Right renal cortex interstitium (tissue), 3 donors: ENCODE data around the gene FOXP2. TPM values are rescaled to one million over a fixed set of nuclear protein-coding genes. Genes with fewer than 3 reads are reported as not detected.

Experiments
- DNase-seq, 3 donors: peaks; one replicate each; pipeline ENCODE4 v3.0.0-alpha.2; 2013; ENCODE audit warnings: low read depth in 3 of 3, low spot score in 2 of 3
- polyA plus RNA-seq, 3 donors: library from polyadenylated mRNA; unstranded; fragments of 120-200 nt; gene quantifications; one replicate each; pipeline ENCODE4 v1.2.1, GENCODE V29; 2013; ENCODE audit not compliant: insufficient read length in 3 of 3

FOXP2 gene
- polyA plus RNA-seq, 3 donors, result 10.9 to 13.7 (median 11.1) TPM

DNA sequence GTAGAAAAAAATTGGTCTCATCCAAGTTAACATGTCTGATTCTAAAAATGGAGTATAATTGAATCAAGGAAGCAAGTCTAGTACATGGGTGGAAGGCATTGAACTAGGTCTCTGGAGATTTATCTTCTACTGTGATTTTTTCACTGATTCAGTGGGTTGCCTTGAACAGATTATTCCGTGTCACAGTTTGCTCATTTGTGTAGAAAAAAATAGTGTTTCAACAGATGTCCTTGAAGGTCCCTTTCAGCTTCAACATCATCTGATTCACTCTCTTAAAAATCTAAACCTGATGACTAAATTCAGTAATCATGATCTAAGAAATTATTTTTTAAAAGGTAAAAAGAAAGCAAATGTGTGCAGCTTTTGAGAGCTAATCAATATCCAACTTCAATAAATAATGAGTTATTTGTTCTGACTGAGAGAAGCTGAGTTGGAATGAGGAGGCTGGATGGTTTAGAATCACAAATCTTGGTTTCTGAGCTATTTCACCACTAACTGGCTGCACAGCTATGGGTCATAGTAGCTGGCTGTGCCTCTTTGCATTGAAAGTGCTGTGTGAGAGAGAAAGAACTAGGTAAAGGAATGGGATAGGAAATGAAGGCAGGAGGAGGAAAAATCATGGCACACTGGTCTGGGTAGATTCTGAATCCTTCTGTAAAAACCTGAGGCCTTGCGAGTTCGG lies 285.8 kb downstream of the FOXP2 start:
- no peak for DNase-seq

DNA sequence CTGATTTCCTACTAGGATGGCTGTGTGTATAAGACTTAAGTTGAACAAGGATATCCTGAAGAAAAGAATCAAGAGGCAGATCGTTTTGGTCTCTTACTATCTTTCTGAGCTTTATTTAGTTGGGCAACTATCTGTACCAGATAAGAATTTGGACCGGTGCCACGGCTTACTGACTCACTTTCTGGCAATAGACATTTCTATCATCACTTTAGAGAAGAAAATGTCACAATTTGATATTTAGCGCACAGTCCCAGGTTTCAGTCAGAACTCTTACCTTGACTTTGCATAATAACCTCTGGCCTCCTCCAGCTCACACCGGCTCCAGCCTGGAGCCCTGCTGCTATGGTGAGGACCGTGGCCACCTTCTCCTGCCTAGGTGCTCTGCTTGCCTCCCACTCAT lies 289.1 kb downstream of the FOXP2 start:
- no peak for DNase-seq

DNA sequence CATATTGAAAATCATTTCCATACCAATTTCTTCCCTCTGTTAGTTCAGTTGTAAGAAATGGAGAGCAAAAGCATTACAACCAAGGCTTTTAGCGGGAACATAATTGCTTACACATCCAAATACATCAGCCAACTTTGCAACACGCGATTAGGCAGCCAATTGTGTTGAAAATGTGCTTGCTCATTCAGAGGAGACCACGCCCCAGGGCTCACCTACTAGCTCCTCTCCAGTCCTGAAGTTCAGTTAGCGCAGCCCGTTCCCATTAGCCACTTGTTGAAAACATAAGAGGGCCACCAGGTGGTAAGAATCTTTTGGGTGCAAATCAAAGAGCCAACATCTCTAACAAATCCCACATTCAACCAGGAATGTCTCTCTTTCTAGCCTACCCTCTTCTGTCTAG lies 294.0 kb downstream of the FOXP2 start:
- no peak for DNase-seq

DNA sequence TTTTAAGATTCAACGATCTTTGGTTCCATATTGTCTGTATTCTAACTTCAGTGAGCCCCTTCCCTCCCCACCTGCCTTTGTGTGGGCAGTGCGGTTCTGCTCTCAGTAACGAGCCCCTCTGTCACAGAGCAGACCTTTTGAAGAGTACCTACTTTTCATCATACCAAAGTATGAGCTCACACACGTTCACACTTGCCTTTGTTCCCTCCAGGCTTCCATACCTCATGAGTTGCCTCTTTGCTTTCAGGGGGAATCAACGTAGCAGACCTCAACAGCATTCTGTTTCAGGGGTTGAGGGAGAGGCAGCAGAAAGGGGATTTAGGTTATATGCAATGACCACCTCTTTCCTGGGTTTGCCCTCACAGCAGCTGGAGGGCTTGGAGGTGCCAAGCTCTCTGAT lies 295.9 kb downstream of the FOXP2 start:
- no peak for DNase-seq

DNA sequence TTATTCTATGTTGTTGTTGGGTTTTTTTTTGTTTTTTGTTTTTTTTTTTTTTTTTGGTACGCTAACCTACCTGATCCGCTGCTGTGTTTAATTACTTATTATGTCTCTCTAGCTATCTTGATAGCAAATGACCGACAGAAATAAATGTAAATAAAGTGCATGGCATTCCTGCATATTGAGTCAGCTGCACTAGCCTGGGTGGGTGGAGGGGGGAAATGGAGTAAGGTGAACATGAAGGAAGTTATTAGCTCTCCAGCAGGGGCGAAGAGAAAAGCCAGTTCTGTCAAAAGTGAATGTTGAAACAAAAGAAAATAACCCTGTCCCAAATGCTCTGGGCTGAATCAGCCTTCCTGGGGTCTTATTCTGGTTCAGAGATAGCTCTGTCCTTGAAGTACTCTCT lies 296.6 kb downstream of the FOXP2 start:
- no peak for DNase-seq

DNA sequence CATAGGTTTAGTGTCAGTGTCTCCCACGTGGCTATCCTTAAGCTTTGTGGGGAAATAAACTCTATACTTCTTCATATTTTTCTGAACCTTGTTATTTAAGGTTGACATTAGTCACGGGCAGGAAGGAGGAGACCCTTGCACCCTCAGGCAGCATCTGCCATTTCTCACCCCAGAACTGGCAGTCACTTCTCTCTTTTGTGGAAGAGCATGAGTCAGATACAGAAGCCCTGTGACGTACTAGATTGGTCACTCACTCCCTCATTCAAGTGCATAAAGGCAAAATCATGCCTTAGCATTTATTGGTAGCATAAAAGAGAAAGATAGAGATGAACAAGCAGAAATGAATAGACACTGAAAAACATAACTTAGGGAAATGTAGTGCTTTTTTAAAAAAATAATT lies 301.3 kb downstream of the FOXP2 start:
- no peak for DNase-seq

DNA sequence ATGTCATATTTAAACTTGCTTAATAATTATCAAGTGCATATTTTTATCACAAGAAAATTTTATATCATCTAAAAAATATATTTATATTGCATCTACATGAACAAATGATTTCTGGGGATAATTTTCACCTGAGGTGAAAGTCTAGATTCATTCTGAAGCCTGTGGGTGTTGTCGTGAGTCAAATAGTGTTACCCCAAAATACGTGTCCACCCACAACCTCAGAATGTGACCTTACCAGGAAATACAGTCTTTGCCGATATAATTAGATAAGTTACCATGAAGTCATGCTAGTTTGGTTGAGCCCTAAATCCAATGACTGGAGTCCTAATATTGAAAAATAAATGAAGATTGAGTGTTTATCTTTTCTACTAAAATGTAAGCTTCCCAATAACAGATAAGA lies 304.2 kb downstream of the FOXP2 start:
- no peak for DNase-seq

DNA sequence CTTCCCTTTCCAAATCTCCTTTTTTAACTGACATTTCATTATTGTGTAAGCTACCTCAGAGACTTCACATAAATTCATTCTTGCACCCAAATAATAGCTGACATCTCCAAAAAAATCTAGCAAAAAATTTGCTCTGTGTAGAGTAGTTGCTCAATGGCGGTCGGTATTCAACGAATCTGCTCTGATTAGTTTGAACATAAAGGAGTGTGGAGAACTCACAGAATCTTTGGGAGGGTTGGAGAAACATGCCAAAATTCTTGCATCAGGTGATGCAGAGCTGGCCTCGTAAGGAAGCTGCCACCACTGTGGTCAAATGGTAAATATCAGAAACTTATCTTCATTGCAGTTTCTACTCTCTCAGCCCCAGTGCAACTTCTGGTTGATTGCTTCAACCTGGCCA lies 306.1 kb downstream of the FOXP2 start:
- no peak for DNase-seq

DNA sequence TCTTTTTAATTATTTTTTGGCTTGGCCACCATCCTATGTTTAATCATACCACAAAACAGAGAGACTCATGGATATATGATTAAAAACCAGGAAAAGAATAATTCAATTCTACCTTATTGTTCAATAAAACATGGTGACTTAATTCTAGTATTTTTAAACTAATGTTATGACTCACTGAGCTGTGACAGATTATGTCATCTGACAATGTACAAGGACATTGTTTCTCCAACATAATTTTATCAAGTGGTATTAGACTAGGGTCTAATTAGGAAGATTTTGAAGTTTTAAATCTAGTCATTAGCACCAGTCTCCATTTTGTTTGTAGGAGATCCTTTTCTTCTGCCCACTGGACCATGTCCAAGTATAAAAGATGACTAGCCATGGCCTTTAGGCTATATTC lies 307.9 kb downstream of the FOXP2 start:
- no peak for DNase-seq

DNA sequence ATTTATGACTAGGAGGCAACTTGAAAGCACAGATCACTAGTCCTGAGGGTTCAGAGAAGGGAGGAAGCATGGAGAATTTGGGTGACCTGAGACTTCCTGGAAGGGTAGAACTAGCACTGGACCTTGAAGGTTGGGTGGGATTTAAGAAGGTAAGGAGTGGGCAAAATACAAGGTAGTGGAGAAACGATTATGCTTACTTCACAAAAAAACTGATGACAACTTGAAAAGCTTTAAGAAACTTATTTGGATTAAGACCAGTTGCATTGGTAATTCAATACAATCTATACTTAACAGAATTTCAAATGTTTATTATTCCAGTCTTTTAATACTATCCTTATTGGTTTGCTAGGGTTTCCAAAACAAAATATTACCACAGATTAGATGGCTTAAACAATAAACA lies 308.7 kb downstream of the FOXP2 start:
- no peak for DNase-seq

DNA sequence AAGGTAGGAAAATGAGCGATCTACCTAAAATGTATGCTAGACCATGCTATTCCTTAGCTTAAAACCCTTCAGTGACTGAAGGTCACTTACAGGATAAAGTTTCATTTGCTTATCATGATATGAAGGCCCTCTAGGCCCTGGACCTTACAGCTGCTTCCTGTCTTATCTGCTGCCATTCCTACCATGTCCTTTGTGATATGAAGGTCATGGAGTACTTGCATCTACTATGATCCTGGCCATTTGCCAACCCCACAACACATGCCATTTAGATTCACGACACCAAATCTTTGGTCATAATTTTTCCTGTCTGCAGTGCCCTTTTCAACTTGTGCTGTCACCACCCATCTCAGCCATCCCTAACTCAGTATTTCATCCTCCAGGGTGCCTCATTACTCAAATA lies 325.5 kb downstream of the FOXP2 start:
- no peak for DNase-seq

DNA sequence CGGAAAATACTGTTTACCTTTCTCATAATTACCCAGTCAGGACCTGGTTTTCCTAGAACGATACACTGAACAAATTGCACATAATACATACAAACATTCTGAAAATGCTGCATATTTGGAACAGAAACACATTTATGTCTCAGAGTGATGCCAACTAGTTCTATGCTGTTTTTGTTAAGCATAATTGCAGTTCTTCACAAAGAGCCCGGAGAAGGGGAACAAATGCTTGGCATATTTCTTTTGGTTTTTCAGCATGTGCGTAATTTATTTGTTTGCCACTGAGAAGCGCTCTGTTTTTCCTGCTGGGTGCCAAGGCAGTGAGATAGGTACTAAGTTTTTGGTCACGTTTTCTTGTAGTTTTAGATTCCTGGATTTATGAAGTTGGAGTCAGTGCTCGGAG lies 326.3 kb downstream of the FOXP2 start:
- no peak for DNase-seq

DNA sequence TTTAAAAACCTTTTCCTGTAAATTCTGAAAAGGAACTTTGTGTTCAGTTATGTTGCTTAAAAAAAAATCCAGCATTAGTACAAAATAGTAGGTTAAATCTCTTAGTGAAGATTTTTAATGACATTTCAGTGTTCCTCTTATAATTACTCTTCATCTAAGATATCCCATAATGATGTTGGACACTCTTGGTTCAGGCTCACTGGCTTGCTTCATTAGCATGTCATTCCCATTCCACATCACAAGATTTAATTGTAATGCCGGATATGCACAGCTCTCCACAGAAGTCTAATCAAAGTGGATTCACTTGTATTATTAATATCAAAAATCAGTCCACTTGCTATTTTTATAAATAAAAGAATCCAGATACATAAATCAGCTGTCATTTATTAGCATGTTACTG lies 327.3 kb downstream of the FOXP2 start:
- DNase-seq, result no peak
